Loucy (cell line): ENCODE data around the gene TENT4A.

Experiments used
- H2AFZ ChIP-seq: fragments of 200-600 bp; sonication (generic); 2 replicates; pipeline ENCODE4 v1.6.0; 2016; ENCODE audit warnings: antibody characterized with exemption, mild to moderate bottlenecking, low read length, moderate library complexity
- H3F3A ChIP-seq: fragments of 200-600 bp; 2 replicates; pipeline ENCODE4 v1.6.0; 2016; ENCODE audit warnings: antibody characterized with exemption, low read depth, mild to moderate bottlenecking
- H3K27me3 ChIP-seq: fragments of 200-600 bp; sonication (generic); 2 replicates; pipeline ENCODE4 v1.6.1; 2014; ENCODE audit warnings: low read length, mild to moderate bottlenecking; ENCODE audit not compliant: insufficient read depth, poor library complexity, severe bottlenecking
- H3K36me3 ChIP-seq: fragments of 200-600 bp; sonication (generic); 2 replicates; pipeline ENCODE4 v1.6.1; 2016; ENCODE audit warnings: low read length; ENCODE audit not compliant: insufficient read depth
- H3K4me1 ChIP-seq: fragments of 200-600 bp; sonication (generic); 2 replicates; pipeline ENCODE4 v1.5.1; 2014; ENCODE audit warnings: low read length, mild to moderate bottlenecking; ENCODE audit not compliant: insufficient read depth, poor library complexity, severe bottlenecking
- H3K4me2 ChIP-seq: fragments of 200-600 bp; sonication (generic); 2 replicates; pipeline ENCODE4 v1.6.0; 2014; ENCODE audit warnings: antibody characterized with exemption, low read length, low read depth, mild to moderate bottlenecking; ENCODE audit not compliant: poor library complexity, severe bottlenecking
- H3K4me3 ChIP-seq: fragments of 200-600 bp; sonication (generic); 2 replicates; pipeline ENCODE4 v1.5.1; 2014; ENCODE audit warnings: low read length, mild to moderate bottlenecking, mixed read lengths; ENCODE audit not compliant: poor library complexity, severe bottlenecking
- H3K79me2 ChIP-seq: fragments of 200-600 bp; sonication (generic); 2 replicates; pipeline ENCODE4 v1.6.1; 2014; ENCODE audit warnings: low read length; ENCODE audit not compliant: insufficient read depth
- H3K9ac ChIP-seq: fragments of 200-600 bp; sonication (generic); 2 replicates; pipeline ENCODE4 v1.6.0; 2014; ENCODE audit warnings: mild to moderate bottlenecking, low read depth, low read length, moderate library complexity; ENCODE audit not compliant: poor library complexity, severe bottlenecking
- H3K9me2 ChIP-seq: fragments of 200-600 bp; sonication (generic); replicated peaks from 2 replicates; pipeline ENCODE4 v1.6.1; 2016; ENCODE audit warnings: low read depth, low read length, mixed read lengths
- H3K9me3 ChIP-seq: fragments of 200-600 bp; sonication (generic); 2 replicates; pipeline ENCODE4 v1.6.1; 2014; ENCODE audit warnings: mild to moderate bottlenecking, antibody characterized with exemption, low read length, low read depth; ENCODE audit not compliant: insufficient read depth
- H4K20me1 ChIP-seq: fragments of 200-600 bp; sonication (generic); 2 replicates; pipeline ENCODE4 v1.6.0; 2014; ENCODE audit warnings: antibody characterized with exemption, low read length, mild to moderate bottlenecking; ENCODE audit not compliant: insufficient read depth, poor library complexity, severe bottlenecking
- EZH2phosphoT487 ChIP-seq: fragments of 200-600 bp; IDR thresholded peaks from 2 replicates; pipeline ENCODE4 v1.6.1; 2018; ENCODE audit warnings: antibody characterized with exemption, mild to moderate bottlenecking, moderate library complexity, borderline replicate concordance
- TF ChIP-seq, protein P1 (sequence below): fragments of 200-600 bp; sonication (generic); conservative IDR thresholded peaks from 2 replicates; pipeline ENCODE4 v1.5.1; 2014; ENCODE audit warnings: mild to moderate bottlenecking, antibody characterized with exemption, low read length

TENT4A gene

GRCh38 chr5:6765612-6766525 is 52.6 kb downstream of the TENT4A start:
- Histone ChIP-seq H3K4me2 (peak overlapping the region; percentile 96), H3F3A (peaks cover 4% of the 10 kb centered on the region; the same call in 1 of the 2 replicates), H3K36me3 (no peaks in the 10 kb centered on the region), H3K4me1 (peaks cover 23% of the 10 kb centered on the region), H4K20me1 (no peaks in the 10 kb centered on the region), H3K79me2 (no peaks in the 10 kb centered on the region), H3K9me2 (no peaks in the 10 kb centered on the region), H3K9me3 (no peaks in the 10 kb centered on the region), H2AFZ (peak overlapping the region; percentile 69), H3K27me3 (no peaks in the 10 kb centered on the region), H3K9ac (peak overlapping the region; percentile 87), H3K4me3 (peak overlapping the region; percentile 69)
- no peak for TF ChIP-seq EZH2phosphoT487
- TF ChIP-seq, protein P1, sequence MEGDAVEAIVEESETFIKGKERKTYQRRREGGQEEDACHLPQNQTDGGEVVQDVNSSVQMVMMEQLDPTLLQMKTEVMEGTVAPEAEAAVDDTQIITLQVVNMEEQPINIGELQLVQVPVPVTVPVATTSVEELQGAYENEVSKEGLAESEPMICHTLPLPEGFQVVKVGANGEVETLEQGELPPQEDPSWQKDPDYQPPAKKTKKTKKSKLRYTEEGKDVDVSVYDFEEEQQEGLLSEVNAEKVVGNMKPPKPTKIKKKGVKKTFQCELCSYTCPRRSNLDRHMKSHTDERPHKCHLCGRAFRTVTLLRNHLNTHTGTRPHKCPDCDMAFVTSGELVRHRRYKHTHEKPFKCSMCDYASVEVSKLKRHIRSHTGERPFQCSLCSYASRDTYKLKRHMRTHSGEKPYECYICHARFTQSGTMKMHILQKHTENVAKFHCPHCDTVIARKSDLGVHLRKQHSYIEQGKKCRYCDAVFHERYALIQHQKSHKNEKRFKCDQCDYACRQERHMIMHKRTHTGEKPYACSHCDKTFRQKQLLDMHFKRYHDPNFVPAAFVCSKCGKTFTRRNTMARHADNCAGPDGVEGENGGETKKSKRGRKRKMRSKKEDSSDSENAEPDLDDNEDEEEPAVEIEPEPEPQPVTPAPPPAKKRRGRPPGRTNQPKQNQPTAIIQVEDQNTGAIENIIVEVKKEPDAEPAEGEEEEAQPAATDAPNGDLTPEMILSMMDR: peak; percentile 81

GRCh38 chr5:6766604-6767093 is 53.4 kb downstream of the TENT4A start:
- peak overlapping the region; percentile 96 for H3K4me2 ChIP-seq
- H3K27me3 ChIP-seq: no peaks in the 10 kb centered on the region
- TF ChIP-seq EZH2phosphoT487: no peak
- TF ChIP-seq, protein P1: no peak
- no peaks in the 10 kb centered on the region for H4K20me1 ChIP-seq
- H3K9me2 ChIP-seq: no peaks in the 10 kb centered on the region
- H2AFZ ChIP-seq: peak overlapping the region; percentile 57
- H3K79me2 ChIP-seq: no peaks in the 10 kb centered on the region
- H3K4me1 ChIP-seq: peaks cover 23% of the 10 kb centered on the region
- no peaks in the 10 kb centered on the region for H3K9me3 ChIP-seq
- peak overlapping the region; percentile 87 for H3K9ac ChIP-seq
- H3K4me3 ChIP-seq: peak overlapping the region; percentile 69
- peaks cover 4% of the 10 kb centered on the region; the same call in 1 of the 2 replicates for H3F3A ChIP-seq
- H3K36me3 ChIP-seq: no peaks in the 10 kb centered on the region

DNA sequence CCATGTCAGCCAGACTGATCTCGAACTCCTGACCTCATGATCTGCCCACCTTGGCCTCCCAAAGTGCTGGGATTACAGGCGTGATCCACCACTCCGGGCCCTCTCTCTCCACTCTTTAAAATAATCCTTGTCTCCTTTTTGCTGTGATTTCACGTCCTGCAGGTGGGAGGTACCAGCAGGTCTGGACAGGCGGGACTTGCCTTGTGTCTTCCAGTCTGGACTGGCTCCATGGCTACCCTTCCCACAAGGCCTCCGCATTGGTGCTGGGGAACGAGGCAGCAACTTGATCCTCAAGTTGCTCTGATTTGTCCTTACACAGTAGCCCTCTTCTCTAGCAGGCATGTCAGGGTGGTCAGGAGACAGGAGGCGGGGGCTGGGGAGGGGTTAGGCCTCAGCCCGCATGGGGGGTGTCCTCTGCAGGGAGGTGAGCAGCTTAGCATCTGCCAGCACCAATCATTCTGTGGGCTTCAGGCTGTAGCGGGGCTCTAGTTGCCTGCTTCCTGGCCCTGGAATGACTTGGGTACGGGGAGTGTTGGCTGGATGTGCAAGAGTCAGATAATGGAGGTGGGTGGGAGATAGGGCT is 54.3 kb downstream of the TENT4A start:
- TF ChIP-seq EZH2phosphoT487: no peak
- TF ChIP-seq, protein P1: no peak
- H2AFZ ChIP-seq: no peak overlapping the region
- H3K4me1 ChIP-seq: peaks cover 23% of the 10 kb centered on the region
- H3F3A ChIP-seq: peaks cover 4% of the 10 kb centered on the region; the same call in 1 of the 2 replicates
- H3K27me3 ChIP-seq: no peaks in the 10 kb centered on the region
- H3K9me2 ChIP-seq: no peaks in the 10 kb centered on the region
- H3K9me3 ChIP-seq: no peaks in the 10 kb centered on the region
- H4K20me1 ChIP-seq: no peaks in the 10 kb centered on the region
- H3K9ac ChIP-seq: no peak overlapping the region
- no peaks in the 10 kb centered on the region for H3K36me3 ChIP-seq
- no peaks in the 10 kb centered on the region for H3K79me2 ChIP-seq
- no peak overlapping the region for H3K4me3 ChIP-seq
- no peak overlapping the region for H3K4me2 ChIP-seq
